Measurements from ENCODE around the gene ARNT2.

DNA sequence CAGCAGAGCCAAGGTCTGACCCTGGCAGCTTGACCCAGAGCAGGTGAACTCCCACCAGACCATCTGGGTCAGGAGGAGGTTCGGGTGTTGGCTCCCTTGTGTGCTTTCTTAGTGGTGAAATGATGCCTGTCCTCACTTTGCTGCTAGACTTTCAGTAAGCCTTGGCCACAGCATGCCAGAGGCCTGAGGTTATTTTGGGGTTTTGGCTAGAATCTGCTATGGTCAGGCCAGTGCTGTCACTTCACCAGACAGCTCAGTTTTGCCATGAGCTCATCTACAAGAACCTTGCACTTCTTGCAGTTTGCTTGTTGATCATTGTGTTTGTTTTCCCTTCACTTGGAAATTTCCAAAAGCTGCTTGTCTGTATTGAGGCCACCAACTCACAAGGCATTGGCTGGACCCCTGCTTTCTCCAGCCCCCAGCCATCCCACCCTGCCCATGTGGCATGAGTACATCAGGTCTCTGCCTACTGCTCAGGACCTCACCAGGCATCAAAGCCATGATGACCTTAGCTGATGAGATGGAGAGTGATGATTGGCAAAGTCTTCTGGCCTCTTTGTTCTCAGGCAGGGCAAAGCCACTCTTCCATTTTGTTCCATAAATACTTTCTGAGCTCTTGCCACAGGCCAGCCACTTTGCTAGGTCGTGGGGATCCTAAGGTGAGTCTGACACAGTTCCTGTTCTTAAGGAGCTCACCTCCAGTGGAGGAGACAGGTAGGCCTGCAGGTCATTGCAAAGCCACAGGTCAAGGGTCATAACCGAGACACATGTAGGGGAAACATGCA lies 122.6 kb downstream of the ARNT2 start:
- TF ChIP-seq ZFP36 (IDR thresholded peaks at IDR 0.05; ENCODE audit: borderline replicate concordance, partially characterized antibody): no peak
- TF ChIP-seq CHD2 (IDR thresholded peaks at IDR 0.05; ENCODE audit: low read length, partially characterized antibody): no peak

Measured in A549 (cell line).